T follicular helper cell (primary cell): Measurements from ENCODE around the gene CWH43.
"Not testable (repeated sequence)": the region's sequence is repeated elsewhere in the genome, so short reads cannot be mapped to it uniquely, and the experiment has no call there.

Experiments
- DNase-seq: peaks from one replicate; pipeline ENCODE4 v3.0.0-alpha.2; 2020; ENCODE audit warnings: low read depth
- total RNA-seq, 2 experiments: gene quantifications; one replicate each; lab custom pipeline; 2026; lab: John Stamatoyannopoulos, UW

Gene CWH43
- total RNA-seq: 0 reads per million in 2 experiments

DNA sequence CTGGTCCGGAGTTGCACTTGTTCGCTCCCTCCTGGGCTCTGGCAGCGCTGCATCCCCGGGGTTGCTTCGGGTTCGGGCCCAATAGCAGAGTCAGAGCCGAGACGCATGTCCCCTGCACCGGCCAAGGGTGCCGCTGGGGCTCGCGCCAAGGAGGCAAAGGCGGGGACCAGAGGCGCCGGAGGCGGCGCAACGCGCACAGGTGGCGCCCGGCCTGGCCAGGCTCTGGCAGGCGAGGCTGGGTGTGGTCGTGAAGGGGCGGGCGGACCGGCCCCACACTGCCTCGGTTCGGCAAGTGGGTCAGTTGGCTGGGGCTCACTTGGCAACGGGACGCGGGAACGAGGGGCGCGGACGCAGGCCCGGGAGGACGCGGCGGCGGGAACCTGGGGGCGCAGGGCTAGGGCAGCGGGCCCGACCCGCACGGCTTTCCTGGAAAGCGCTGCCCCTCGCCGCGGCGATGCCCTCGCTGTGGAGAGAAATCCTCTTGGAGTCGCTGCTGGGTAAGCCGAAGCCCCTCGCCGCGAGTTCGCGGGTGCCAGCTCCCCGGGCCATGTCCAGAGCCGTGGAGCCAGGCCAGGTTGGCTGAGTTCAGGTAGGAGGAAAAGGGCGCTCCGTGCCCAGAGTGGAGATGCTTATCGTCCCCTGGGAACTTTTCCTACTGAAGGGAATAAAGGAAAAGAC is at the start of gene CWH43:
TSS of gene CWH43 (plus strand) at position 300 of the 678 bp plus-strand sequence. CDS start at position 455, 155 bp downstream.
- no peak for DNase-seq

DNA sequence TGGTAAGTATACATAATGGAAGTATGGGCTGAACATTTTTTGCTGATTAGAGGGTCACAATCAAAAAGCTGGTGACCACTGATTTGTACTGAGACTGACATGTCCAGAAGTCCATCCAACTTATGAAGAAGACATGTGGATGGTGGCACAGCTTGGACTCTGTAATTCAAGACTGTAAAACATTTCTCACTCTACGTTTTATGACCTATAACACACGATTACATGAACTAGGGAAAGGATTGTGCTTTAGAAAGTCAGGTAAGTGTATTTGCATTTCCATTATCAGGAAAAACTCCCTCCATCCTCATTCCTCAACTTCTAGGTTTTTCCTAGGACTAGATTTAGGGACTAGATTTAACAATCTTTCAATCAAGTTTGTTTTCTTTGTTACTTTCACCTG is 49.0 kb upstream of the CWH43 start:
- no peak for DNase-seq

DNA sequence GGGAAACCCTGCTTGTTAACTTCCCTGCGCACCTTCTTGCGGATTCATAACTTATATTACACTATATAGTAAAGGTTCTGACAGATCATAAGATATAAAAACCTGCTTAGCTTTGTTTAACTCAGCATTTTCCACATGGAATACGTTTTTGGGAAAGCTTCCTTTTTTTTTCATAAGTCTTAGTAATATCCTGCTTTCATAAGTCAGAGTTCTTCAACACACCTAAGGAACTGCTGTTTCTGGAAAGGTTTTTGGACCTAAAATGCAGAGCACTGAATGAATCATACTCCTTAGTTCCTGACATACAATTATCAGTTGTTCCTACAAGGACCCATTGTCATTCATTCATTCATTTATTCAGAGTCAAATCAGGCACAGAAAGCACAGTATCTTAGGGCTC is 47.2 kb upstream of the CWH43 start:
- DNase-seq: no peak

DNA sequence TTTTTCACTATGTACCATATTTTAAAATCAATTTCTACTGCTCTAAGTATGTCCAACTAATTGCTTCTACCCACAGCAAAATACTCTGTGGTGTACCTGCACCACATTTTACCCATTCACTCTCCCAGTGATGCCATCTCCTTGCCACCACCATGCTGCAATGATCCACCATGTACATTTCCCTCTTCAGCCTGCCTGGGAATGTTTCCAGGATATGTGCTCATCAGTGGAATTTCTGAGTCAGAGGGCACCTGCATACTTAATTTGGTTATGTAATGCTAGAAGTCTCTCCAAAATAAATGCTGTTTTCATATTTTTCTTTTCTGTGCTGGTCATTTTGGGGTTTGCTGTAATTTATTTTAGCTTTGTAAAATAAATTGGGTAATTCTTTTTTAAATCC is 46.3 kb upstream of the CWH43 start:
- DNase-seq: no peak

DNA sequence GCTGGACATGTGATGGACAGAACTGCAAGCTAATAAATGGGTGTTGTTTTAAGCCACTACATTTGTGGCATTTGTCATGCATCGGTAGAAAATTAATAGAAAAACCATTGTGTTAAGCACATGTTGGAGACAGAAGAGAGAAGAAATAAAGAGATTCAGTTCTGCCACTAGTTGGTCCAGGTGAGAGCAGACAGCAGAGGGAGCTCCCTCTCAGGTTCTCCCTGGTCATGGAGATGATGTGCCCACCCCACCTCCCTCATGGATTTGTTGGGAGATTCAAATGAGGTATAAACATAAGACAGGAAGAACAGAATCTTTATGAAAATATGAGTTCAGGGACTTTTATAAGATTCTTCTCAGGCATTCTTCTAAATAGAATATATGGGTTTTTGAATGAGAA is 42.7 kb upstream of the CWH43 start:
- DNase-seq: no peak

DNA sequence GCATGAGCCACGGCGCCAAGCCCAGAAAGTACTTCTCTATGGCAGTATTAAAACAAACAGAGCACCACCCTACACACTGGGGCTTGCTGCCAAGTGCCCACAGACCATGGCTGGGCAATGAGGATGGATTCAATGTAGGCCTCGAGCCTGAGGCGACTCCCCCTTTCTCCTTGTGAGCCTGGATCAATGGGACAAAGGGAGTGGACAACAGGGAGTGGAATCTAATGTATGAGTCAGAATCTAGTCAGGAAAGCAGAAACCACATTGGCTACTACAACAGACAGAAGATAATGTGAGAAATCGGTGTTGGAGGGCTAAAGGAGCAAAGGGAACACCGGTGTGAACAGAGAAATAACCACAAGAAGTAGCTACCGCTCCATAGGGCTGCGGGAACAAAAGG is 41.8 kb upstream of the CWH43 start:
- no peak for DNase-seq

DNA sequence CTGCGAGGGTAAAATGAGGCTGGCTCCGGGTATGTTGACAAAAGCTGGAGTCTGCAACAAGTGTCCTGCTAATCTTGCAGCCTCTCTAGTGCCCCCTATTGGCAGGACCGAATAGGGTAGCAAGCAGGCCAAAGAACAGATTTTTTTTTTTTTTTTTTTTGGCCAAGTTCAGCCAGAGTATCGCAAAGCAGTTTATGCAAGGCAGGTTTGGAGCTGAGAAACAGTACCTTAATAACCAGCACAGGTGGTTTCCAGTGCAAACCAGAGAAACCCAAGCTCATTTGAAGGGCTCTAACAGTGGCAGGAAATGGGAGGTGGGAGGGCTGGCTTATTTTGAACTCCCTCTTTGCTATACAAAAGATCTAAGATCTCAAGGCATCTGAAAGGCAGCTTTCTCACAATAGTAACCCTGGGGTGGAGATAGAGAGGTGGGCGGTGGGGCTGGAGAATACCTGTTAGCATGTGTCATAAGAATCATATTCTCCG is 41.3 kb upstream of the CWH43 start:
- no peak for DNase-seq

DNA sequence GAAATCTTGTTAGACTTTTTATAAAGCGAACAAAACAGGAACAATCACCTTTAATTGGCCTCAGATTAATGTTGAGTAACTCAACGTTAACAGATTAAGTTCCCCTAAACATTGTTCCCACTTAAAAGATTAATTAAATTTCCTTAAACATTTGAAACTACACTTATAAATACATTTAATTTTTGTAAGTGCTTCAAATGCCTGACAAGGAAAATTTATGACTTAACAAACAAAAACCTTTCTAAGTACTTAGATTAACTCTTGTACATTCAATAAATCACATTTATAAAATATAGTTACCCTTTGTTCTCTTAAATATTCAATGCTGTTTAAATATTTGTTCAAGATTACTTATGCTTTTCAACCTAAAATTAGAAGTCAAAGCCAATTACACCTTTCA is 40.1 kb upstream of the CWH43 start:
- no peak for DNase-seq

DNA sequence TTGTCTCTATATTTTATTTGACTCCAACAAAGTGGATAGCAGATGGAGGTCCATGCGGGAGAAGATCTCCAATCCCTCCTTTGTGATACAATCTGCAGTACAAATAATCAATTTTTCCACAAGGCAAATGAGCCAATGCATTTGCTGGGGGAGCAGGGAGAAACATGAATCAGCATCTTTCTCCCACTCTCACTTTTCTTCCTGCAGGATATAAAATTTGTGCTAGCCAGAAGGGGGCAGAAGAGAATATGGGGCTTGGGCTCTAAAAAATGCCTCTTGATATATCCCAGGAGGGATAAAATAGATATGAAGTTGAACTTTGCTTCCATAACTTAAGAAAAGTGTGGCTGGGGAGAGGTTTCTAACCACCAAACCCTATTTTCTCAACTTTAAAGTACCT is 38.3 kb upstream of the CWH43 start:
- no peak for DNase-seq

DNA sequence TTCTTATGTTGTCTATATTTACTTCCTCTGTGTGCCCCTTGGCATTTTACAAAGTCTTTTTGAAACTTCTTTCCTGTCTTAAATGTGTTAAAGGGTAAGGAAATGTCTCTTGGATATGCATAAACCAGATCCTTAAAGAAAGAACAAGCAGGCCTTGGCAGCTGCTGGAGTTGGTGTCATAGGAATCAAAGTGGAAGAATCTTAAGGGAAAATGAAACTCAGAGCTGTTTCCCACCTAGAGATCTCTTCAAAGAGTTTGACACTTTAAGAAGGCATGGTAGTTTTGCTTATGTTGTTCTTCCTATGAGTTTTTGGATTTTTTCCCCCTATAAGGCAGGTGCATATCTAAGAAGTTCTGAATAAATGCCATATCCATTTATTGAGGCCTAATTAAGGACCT is 37.0 kb upstream of the CWH43 start:
- no peak for DNase-seq

DNA sequence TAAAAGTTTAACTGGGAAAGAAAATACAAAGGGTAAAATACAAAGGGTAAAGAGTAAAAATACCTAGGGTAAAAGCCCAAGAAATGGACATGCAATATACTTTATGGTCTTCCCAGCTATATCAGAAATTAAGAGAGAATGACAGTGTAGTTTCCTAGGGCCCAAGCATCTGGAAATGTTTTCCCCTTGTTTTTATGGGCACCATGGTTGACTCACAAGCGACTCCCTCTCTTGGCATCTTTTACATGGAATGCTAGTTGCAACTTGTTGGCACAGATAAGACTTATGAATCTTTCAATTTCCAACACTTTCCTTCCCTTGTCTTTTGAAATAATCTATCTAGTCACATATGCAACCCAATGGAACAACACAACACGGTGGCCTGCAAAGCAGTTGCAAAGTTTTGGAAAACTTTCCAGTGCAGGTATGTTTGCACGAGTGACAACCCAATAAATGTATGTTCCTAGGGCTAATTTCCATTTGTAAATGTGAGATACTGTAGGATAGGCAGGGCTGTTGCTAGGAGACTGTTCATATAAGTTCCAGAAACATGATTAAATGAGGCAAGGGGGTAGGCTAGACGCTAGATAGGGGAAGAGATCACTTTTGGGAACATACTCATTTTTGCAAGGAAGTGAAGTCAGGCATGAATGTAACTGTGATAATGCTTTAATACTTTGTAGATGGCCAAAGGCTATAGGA is 36.4 kb upstream of the CWH43 start:
- no peak for DNase-seq

DNA sequence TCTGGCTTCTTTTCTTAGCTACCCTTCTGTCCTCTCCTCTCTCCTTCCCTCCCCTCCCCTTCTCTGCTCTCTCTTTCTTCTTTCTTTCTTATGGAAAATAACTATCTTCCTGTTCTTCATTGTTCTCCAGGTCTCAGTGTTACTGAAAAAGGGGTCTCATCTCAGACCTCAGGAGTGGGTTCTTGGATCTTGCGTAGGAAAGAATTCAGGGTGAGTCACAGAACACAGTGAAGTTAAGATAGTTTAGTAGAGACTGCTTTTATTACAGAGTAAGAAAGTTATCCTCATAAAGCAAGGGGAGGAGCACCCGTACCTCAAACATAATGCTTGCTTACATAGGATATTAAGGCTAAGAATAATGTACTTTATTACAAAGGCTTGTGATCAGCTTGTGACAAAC is 31.8 kb upstream of the CWH43 start:
- DNase-seq: no peak

DNA sequence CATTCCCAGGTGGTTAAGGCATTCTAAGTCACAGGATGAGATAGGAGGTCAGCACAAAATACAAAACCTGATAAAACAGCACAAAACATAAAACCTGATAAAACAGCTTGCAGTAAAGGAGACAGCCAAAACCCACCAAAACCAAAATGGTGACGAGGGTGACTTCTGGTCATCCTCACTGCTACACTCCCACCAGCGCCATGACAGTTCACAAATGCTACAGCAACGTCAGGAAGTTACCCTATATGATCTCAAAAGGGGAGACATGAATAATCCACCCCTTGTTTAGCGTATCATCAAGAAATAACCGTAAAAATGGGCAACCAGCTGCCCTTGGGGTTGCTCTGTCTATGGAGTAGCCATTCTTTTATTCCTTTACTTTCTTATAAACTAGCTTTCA is 28.7 kb upstream of the CWH43 start:
- not testable (repeated sequence) for DNase-seq

DNA sequence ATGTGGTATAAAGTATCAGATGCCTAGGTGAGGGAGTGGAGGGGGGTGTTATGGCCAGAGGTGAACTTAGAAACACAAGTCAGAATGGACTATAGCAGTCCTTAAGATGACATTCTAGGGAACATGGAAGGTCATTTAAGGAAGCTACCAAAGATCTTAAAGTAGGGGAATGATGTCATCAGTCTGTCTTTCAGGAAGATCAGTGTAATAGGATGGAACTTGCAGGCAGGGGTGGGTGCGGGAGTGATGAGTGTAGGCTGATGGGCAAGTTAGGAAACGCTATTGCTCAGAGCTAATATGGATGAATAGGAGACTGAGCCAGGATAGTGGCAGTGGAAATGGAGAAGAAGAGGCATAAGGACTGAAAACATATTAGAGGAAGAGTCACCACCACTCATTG is 27.5 kb upstream of the CWH43 start:
- no peak for DNase-seq

DNA sequence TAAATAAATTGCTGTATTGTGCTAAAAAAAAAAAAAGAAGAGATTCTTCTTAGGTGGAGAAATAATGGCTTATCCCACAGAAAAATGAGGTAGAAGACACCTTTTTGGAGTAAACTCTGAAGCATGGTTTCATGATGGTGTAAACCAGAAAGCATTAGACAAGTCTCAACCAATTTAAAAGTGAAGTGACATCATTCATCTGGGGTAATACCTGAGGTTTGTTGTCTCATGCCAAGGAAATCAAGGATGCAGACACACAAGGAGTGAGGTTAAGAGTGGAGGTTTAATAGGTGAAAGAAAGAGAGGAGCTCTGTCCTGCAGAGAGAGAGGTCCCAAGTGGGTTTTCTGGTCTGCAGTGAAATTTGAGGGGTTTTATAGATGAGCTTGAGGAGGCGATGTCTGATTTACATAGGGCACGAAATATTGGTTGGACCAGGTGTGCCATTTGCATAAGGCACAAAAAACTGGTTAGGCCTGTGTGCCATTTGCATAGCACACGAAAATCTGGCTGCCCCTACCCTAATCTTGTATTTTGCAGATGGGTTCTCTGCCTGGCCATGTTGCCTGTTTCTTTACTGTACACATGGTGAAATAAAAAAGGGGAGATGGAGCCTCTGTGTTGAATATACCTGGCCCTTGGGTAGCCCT is 25.0 kb upstream of the CWH43 start:
- no peak for DNase-seq

DNA sequence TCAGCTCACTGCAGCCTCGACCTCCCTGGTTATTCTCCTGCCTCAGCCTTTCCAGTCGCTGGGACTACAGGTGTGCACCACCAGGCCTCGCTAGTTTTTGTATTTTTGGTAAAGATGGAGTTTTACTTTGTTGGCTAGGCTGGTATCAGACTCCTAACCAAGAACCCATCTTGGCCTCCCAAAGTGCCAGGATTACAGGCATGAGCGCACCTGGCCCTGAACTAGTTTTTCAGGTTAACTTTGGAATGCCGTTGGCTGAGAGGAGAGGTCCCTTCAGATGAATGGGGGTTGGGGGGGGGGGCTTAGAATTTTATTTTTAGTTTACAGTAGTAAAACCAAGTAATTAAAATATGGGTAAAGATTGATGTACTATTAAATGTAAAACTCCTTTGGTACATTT is 23.4 kb upstream of the CWH43 start:
- DNase-seq: no peak

DNA sequence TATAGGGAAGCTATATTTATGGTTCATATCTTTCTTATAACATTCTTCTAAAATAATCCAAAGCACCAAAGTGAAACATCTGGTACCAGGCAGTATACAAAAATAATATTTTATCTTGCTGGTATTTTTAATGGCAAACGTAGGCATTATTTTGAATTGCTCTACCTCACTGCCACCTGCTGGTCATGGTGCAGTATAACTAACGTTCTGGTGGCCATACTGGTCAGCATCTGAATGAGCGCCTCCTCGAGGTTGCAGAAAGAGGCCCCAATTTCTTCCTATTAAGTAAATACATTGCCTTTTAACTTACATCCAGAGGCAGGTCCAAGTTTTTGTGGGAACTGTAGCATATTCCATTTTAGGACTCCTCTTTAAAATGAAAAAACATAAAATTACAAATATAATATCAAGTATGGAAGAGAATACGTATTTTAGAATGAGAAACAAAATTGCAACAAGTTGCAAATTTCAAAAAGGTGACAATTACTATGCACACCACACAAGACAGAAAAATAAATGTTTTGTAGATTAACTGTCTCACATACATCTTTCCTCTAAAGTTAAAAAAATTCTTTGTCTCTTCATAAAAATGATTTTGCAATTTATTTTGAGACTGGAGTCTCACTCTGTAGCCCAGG is 22.9 kb upstream of the CWH43 start:
- peak; percentile 66 for DNase-seq

DNA sequence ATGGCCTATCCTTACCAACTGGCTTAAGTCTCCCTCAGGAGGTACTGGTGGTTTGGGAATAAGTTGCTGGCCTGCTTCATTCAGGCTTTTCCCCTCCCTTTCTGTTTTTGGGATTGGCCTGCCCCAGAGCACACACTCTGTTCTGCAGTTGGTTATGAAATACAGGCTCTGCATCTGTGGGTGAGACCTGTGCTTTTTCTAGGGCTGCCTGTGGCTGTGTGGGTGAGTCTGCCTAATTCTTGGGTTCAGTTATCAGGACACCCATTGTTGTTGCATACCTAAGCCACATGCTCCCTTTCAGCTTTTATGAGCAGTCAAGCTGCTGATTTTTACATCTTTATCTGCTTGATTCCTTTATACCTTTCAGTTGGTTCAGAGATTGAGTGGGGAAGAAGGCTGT is 19.0 kb upstream of the CWH43 start:
- no peak for DNase-seq

DNA sequence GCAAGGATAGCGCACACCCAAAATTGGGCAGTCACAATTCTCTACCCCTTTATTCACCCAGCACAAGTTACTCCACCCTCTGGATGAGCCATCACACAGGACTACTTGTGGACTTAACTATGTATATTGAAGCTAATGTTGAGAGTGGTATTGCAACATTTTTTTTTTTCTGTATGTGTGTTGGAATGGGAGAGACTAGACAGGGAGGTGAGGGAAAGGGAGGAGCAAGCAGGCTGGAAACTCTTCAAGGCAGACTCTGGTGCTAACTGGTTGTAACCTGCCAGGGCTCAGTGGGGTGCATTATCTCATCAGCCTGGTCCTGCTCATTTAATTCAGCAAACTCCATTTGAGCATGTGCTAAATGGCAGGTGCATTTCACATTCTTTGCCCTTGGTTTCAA is 18.4 kb upstream of the CWH43 start:
- DNase-seq: no peak

DNA sequence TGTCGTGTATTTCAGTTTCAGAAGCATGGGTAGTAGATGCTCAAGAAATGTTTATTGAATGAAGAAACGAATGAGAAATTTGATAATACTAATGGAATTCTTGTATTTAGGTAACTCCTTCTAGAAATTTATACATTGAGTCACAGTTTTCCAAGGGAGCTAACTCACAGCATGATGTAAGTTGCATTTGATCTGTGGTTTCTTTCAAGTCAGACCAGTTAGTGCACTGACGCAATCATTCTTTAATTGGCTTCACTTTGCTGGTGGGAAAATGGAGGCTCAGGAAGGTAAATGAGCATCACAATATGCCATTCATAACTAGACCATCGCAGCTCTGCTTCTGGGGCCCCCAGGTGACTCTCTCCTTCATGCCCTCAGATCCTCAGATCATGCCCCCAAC is 17.3 kb upstream of the CWH43 start:
- DNase-seq: no peak

DNA sequence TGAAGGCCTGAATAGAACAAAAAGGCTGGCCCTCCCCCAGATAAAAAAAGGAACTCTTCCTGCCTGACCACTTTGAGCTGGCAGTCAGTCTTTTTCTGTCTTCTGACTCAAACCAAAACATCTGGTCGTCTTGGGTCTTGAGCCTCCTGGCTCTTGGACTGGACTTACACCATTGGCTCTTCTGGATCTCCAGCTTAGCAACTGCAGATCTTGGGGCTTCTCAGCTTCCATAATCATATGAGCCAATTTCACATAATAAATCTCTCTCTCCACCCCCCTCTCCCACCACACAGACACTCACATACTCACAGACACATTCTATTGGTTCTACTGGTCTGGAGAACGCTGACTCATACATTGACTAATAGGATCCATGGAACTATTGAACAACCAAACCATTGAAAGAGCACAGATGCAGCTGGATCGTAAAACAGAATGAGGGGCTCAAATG is 15.6 kb upstream of the CWH43 start:
- DNase-seq: no peak

DNA sequence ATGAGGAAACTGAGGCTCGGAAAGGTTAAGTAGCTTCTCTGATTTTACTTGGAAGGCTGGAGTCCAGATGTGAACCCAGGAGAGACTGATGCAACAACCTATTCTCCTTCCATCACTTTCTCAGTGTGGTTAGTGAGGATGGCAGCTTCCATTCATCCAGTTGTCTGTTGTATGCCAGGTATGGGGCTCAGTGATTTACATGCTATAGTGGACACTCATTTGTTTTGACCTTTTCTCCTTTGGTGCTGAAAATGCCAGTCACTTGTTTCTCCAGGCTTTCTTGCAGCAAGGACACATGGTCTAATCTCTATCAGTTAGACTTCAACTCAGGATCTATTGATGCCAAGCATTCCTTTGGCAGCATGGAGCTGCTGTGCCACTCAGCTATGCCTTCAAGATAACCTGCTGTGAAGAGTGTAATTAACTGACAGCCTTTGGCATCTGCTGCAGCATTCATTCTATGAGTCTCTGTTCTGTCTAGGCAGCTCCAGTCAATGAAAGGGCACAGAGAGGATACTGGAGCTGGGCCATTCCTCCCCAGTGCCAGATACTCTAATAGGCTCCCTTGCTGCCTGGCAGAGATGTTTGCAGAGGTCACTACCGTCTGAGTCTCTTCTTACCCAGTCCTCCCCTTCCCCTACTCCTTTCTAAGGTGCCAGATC is 11.0 kb upstream of the CWH43 start:
- DNase-seq: no peak
